GM12873 (cell line): Measurements from ENCODE around the gene TOPBP1.

Source experiments
- TF ChIP-seq, protein P1 (sequence below): IDR thresholded peaks from 2 replicates; pipeline ENCODE4 v1.5.1; 2012; ENCODE audit warnings: low read depth, mild to moderate bottlenecking, moderate library complexity, low read length, control low read depth; ENCODE audit not compliant: insufficient read depth; ENCODE audit errors: missing control alignments

Gene TOPBP1

DNA sequence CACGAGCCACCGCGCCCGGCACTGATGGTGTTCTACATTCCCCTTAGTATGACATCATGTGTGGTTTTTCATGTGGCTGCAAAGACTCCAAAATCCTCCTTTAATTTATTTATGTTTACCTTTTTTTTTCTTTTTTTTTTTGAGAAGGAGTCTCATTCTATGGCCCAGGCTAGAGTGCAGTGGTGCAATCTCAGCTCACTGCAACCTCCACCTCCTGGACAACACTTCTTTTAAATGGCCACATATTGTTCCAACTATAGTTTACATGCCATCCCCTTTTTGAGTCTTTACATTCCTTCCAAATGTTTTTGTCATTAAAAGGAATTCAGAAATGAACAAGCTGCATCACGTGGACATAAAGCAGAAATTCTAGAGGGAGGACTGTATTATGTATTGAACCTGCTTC, 98.6 kb downstream of the TOPBP1 start:
- TF ChIP-seq, protein P1, sequence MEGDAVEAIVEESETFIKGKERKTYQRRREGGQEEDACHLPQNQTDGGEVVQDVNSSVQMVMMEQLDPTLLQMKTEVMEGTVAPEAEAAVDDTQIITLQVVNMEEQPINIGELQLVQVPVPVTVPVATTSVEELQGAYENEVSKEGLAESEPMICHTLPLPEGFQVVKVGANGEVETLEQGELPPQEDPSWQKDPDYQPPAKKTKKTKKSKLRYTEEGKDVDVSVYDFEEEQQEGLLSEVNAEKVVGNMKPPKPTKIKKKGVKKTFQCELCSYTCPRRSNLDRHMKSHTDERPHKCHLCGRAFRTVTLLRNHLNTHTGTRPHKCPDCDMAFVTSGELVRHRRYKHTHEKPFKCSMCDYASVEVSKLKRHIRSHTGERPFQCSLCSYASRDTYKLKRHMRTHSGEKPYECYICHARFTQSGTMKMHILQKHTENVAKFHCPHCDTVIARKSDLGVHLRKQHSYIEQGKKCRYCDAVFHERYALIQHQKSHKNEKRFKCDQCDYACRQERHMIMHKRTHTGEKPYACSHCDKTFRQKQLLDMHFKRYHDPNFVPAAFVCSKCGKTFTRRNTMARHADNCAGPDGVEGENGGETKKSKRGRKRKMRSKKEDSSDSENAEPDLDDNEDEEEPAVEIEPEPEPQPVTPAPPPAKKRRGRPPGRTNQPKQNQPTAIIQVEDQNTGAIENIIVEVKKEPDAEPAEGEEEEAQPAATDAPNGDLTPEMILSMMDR: no peak

DNA sequence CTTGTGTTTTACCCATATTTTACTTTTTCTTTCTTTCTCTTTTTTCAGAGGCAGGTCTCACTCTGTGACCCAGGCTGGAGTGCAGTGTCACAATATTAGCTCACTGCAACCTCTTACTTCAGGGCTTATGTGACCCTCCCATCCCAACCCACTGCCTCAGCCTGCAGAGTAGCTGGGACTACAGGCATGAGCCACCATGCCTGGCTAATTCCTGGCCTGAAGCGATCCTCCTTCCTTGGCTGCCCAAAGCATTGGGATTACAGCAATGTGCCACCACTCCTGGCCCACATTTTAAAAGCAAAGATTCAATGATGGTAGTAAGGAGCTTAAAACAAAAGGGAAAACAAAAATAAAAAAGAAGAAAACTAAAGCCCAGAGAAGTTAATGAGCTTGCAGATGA, 99.4 kb downstream of the TOPBP1 start:
- TF ChIP-seq, protein P1: no peak

DNA sequence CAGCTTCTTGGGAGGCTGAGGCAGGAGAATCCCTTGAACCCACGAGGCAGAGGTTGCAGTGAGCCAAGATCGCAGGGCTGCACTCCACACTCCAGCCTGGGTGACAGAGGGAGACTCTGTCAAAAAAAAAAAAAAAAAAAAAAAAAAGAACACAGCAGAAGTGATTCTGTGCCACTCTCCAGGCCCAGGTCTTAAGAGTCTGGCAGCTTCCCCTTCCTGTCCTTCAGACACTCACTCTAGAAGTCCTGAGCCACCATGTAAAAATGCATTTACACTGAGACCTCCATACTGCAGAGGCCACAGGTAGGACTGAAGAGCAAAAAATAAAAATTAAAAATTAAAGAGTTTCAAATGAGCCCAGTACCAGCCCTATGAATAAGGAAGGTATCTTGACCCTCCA, 100.1 kb downstream of the TOPBP1 start:
- TF ChIP-seq, protein P1: no peak
